ENCODE results near the gene DECR2. TPM values are rescaled to one million over a fixed set of nuclear protein-coding genes. Genes with fewer than 3 reads are reported as not detected.

The DECR2 gene
- total and polyA plus RNA-seq, 2 of the 13 experiments (the other 11 are each of a cell fraction or from before 2014, with no cell fraction given) = 36.3 to 44.6 TPM

DNA sequence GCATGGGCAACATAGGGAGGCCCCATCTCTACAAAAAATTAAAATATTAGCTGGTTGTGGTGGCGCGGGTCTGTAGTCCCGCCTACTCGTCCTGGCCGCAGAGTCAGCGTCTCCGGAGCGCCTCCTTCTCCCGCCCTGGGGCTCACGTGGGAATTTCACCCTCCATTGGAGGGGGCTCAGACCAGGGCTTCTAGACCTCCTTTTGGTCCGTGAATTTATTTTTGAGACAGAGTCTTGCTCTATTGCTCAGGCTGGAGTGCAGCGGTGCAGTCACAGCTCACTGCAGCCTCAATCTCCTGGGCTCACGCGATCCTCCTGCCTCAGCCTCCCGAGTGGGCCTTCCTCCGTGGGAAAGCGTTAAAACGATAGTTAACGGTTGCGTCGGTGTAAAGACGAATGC, 5.1 kb upstream of the DECR2 start (continued):
- TF ChIP-seq ZNF576 (CRISPR knock-in tag; IDR thresholded peaks at IDR 0.05) = no peak
- no peak for TF ChIP-seq TGIF2 (CRISPR knock-in tag; IDR thresholded peaks at IDR 0.05)
- TF ChIP-seq CBX5 (CRISPR knock-in tag; IDR thresholded peaks at IDR 0.05; ENCODE audit: borderline replicate concordance) = 0 out of 2 replicates have a peak, but pooled peaks have one; percentile 32
- peak; percentile 60; the same call in 1 of the 2 replicates for TF ChIP-seq ZMYM2 (CRISPR knock-in tag; IDR thresholded peaks at IDR 0.05)
- TF ChIP-seq ZNF674 (CRISPR knock-in tag; IDR thresholded peaks at IDR 0.05; ENCODE audit: low read depth) = no peak
- TF ChIP-seq, protein P1, sequence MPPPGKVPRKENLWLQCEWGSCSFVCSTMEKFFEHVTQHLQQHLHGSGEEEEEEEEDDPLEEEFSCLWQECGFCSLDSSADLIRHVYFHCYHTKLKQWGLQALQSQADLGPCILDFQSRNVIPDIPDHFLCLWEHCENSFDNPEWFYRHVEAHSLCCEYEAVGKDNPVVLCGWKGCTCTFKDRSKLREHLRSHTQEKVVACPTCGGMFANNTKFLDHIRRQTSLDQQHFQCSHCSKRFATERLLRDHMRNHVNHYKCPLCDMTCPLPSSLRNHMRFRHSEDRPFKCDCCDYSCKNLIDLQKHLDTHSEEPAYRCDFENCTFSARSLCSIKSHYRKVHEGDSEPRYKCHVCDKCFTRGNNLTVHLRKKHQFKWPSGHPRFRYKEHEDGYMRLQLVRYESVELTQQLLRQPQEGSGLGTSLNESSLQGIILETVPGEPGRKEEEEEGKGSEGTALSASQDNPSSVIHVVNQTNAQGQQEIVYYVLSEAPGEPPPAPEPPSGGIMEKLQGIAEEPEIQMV (CRISPR knock-in tag; IDR thresholded peaks at IDR 0.05; ENCODE audit: low read depth) = peak; percentile 47; the same call in 1 of the 2 replicates
- TF ChIP-seq, protein P2, sequence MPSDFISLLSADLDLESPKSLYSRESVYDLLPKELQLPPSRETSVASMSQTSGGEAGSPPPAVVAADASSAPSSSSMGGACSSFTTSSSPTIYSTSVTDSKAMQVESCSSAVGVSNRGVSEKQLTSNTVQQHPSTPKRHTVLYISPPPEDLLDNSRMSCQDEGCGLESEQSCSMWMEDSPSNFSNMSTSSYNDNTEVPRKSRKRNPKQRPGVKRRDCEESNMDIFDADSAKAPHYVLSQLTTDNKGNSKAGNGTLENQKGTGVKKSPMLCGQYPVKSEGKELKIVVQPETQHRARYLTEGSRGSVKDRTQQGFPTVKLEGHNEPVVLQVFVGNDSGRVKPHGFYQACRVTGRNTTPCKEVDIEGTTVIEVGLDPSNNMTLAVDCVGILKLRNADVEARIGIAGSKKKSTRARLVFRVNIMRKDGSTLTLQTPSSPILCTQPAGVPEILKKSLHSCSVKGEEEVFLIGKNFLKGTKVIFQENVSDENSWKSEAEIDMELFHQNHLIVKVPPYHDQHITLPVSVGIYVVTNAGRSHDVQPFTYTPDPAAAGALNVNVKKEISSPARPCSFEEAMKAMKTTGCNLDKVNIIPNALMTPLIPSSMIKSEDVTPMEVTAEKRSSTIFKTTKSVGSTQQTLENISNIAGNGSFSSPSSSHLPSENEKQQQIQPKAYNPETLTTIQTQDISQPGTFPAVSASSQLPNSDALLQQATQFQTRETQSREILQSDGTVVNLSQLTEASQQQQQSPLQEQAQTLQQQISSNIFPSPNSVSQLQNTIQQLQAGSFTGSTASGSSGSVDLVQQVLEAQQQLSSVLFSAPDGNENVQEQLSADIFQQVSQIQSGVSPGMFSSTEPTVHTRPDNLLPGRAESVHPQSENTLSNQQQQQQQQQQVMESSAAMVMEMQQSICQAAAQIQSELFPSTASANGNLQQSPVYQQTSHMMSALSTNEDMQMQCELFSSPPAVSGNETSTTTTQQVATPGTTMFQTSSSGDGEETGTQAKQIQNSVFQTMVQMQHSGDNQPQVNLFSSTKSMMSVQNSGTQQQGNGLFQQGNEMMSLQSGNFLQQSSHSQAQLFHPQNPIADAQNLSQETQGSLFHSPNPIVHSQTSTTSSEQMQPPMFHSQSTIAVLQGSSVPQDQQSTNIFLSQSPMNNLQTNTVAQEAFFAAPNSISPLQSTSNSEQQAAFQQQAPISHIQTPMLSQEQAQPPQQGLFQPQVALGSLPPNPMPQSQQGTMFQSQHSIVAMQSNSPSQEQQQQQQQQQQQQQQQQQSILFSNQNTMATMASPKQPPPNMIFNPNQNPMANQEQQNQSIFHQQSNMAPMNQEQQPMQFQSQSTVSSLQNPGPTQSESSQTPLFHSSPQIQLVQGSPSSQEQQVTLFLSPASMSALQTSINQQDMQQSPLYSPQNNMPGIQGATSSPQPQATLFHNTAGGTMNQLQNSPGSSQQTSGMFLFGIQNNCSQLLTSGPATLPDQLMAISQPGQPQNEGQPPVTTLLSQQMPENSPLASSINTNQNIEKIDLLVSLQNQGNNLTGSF (CRISPR knock-in tag; IDR thresholded peaks at IDR 0.05) = no peak
- no peak for TF ChIP-seq ZNF547 (CRISPR knock-in tag; IDR thresholded peaks at IDR 0.05)
- TF ChIP-seq ZNF879 (CRISPR knock-in tag; IDR thresholded peaks at IDR 0.05) = no peak
- no peak for TF ChIP-seq ZUFSP (CRISPR knock-in tag; IDR thresholded peaks at IDR 0.05; ENCODE audit: borderline replicate concordance)
- 0 out of 2 replicates have a peak, but pooled peaks have one; percentile 22 for TF ChIP-seq MED1 (CRISPR knock-in tag; IDR thresholded peaks at IDR 0.05)
- TF ChIP-seq ZNF660 (CRISPR knock-in tag; IDR thresholded peaks at IDR 0.05; ENCODE audit: borderline replicate concordance, low read depth) = no peak
- no peak for TF ChIP-seq HHEX (CRISPR knock-in tag; IDR thresholded peaks at IDR 0.05)
- no peak for TF ChIP-seq KLF6 (CRISPR knock-in tag; IDR thresholded peaks at IDR 0.05)
- no peak for TF ChIP-seq RAD21 (CRISPR knock-in tag; IDR thresholded peaks at IDR 0.05)
- TF ChIP-seq TBX3 (IDR thresholded peaks at IDR 0.05; ENCODE audit: borderline replicate concordance) = no peak
- TF ChIP-seq, protein P3, sequence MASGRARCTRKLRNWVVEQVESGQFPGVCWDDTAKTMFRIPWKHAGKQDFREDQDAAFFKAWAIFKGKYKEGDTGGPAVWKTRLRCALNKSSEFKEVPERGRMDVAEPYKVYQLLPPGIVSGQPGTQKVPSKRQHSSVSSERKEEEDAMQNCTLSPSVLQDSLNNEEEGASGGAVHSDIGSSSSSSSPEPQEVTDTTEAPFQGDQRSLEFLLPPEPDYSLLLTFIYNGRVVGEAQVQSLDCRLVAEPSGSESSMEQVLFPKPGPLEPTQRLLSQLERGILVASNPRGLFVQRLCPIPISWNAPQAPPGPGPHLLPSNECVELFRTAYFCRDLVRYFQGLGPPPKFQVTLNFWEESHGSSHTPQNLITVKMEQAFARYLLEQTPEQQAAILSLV (CRISPR knock-in tag; IDR thresholded peaks at IDR 0.05; ENCODE audit: borderline replicate concordance) = no peak
- TF ChIP-seq, protein P4, sequence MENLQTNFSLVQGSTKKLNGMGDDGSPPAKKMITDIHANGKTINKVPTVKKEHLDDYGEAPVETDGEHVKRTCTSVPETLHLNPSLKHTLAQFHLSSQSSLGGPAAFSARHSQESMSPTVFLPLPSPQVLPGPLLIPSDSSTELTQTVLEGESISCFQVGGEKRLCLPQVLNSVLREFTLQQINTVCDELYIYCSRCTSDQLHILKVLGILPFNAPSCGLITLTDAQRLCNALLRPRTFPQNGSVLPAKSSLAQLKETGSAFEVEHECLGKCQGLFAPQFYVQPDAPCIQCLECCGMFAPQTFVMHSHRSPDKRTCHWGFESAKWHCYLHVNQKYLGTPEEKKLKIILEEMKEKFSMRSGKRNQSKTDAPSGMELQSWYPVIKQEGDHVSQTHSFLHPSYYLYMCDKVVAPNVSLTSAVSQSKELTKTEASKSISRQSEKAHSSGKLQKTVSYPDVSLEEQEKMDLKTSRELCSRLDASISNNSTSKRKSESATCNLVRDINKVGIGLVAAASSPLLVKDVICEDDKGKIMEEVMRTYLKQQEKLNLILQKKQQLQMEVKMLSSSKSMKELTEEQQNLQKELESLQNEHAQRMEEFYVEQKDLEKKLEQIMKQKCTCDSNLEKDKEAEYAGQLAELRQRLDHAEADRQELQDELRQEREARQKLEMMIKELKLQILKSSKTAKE (CRISPR knock-in tag; IDR thresholded peaks at IDR 0.05; ENCODE audit: borderline replicate concordance) = no peak
- TF ChIP-seq MEIS1 (CRISPR knock-in tag; IDR thresholded peaks at IDR 0.05; ENCODE audit: borderline replicate concordance) = no peak

Data from HepG2 (cell line).